Kidney epithelial cell (primary cell): Measurements from ENCODE around the gene TMEM91. TPM values are rescaled to one million over a fixed set of nuclear protein-coding genes. Genes with fewer than 3 reads are reported as not detected.

Source experiments
- DNase-seq: peaks from one replicate; pipeline ENCODE4 v3.0.0-alpha.2; 2010; ENCODE audit warnings: low read depth
- H3K27me3 ChIP-seq: 2 replicates; pipeline ENCODE4 v1.6.0; 2011; ENCODE audit warnings: low read length; ENCODE audit not compliant: control insufficient read depth, insufficient read depth
- H3K36me3 ChIP-seq: 2 replicates; pipeline ENCODE4 v1.5.1; 2011; ENCODE audit warnings: low read length; ENCODE audit not compliant: control insufficient read depth, insufficient read depth
- H3K4me3 ChIP-seq: 2 replicates; pipeline ENCODE4 v1.5.1; 2011; ENCODE audit warnings: low read depth, mild to moderate bottlenecking, control low read depth, low read length
- total RNA-seq: library from RNA; depleted of rRNA; stranded (reverse); fragments of >200 nt; gene quantifications from 2 replicates; pipeline ENCODE4 v1.2.3, GENCODE V29; 2015
- TF ChIP-seq, protein P1 (sequence below): IDR thresholded peaks from 2 replicates; pipeline ENCODE4 v1.5.1; 2011; ENCODE audit warnings: mild to moderate bottlenecking, moderate library complexity, low read length, control low read depth, inconsistent platforms; ENCODE audit not compliant: insufficient read depth, poor library complexity, severe bottlenecking

The TMEM91 gene
- total RNA-seq, 1 donor from 2014 or later, result 1.6 TPM

DNA sequence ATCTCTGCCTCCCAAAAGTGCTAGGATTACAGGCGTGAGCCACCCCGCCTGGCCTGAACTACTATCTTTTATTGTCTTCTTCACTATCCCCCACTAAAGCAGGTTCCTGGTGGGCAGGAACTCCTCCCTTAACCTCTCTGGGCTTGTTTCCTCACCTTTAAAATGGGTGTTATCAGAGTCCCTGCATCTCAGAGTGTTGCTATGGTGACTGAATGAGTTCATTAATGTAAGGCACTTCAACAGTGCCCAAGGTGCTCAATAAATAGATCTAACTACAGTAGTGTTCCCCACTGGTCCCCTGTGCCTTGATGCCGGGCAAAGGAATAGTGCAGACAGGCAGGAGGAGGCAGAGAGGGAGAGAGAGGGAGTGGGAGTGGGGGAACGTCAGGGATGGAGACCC lies 45.9 kb upstream of the TMEM91 start:
- H3K4me3 ChIP-seq, result no peak overlapping the region
- no peaks in the 10 kb centered on the region for H3K36me3 ChIP-seq
- TF ChIP-seq, protein P1, sequence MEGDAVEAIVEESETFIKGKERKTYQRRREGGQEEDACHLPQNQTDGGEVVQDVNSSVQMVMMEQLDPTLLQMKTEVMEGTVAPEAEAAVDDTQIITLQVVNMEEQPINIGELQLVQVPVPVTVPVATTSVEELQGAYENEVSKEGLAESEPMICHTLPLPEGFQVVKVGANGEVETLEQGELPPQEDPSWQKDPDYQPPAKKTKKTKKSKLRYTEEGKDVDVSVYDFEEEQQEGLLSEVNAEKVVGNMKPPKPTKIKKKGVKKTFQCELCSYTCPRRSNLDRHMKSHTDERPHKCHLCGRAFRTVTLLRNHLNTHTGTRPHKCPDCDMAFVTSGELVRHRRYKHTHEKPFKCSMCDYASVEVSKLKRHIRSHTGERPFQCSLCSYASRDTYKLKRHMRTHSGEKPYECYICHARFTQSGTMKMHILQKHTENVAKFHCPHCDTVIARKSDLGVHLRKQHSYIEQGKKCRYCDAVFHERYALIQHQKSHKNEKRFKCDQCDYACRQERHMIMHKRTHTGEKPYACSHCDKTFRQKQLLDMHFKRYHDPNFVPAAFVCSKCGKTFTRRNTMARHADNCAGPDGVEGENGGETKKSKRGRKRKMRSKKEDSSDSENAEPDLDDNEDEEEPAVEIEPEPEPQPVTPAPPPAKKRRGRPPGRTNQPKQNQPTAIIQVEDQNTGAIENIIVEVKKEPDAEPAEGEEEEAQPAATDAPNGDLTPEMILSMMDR, result no peak

GRCh38 chr19:41330946-41331678 lies 45.2 kb upstream of the TMEM91 start:
- no peak overlapping the region for H3K4me3 ChIP-seq
- TF ChIP-seq, protein P1, result no peak

More for the DNA sequence above, 45.9 kb upstream of the TMEM91 start:
- no peaks in the 10 kb centered on the region for H3K27me3 ChIP-seq
- DNase-seq, result no peak

GRCh38 chr19:41332000-41332399 lies 44.3 kb upstream of the TMEM91 start:
- Histone ChIP-seq H3K4me3 (no peak overlapping the region), H3K27me3 (no peaks in the 10 kb centered on the region), H3K36me3 (no peaks in the 10 kb centered on the region)
- TF ChIP-seq, protein P1, result no peak
- no peak for DNase-seq

More at GRCh38 chr19:41330946-41331678, 45.2 kb upstream of the TMEM91 start:
- Histone ChIP-seq H3K36me3 (no peaks in the 10 kb centered on the region), H3K27me3 (no peaks in the 10 kb centered on the region)
- no peak for DNase-seq

- TF ChIP-seq, protein P1, result no peak
- H3K36me3 ChIP-seq, result no peaks in the 10 kb centered on the region
- H3K27me3 ChIP-seq, result no peaks in the 10 kb centered on the region
- no peak for DNase-seq
- no peak overlapping the region for H3K4me3 ChIP-seq
These were observed 43.9 kb upstream of the TMEM91 start for GRCh38 chr19:41332468-41332867.

- TF ChIP-seq, protein P1, result no peak
These were observed 41.5 kb upstream of the TMEM91 start for GRCh38 chr19:41334793-41335192.

GRCh38 chr19:41335467-41335866 lies 40.9 kb upstream of the TMEM91 start:
- Histone ChIP-seq H3K4me3 (no peak overlapping the region), H3K27me3 (no peaks in the 10 kb centered on the region), H3K36me3 (no peaks in the 10 kb centered on the region)
- no peak for DNase-seq
- TF ChIP-seq, protein P1, result no peak

More at GRCh38 chr19:41334793-41335192, 41.5 kb upstream of the TMEM91 start:
- DNase-seq, result no peak
- H3K36me3 ChIP-seq, result no peaks in the 10 kb centered on the region
- no peak overlapping the region for H3K4me3 ChIP-seq
- no peaks in the 10 kb centered on the region for H3K27me3 ChIP-seq
